Natural killer cell (primary cell): ENCODE results near the gene PTPN9. TPM values are rescaled to one million over a fixed set of nuclear protein-coding genes. Genes with fewer than 3 reads are reported as not detected.

Experiments used
- ATAC-seq, 3 donors: fragments of 150-1000 bp in 2 of 3; fragments of 200-7000 bp in 1 of 3; cut with Tn5 transposase; 1 replicate in 1 of 3; 2 replicates in 2 of 3; pipeline ENCODE4 v1.10.0; 2021; ENCODE audit warnings: mild to moderate bottlenecking in 2 of 3, moderate library complexity in 2 of 3
- DNase-seq, 2 donors: peaks; one replicate each; pipeline versions ENCODE4 v3.0.0 to v3.0.0-alpha.2; 2013 to 2021; ENCODE audit warnings: mixed read lengths in 1 of 2
- H3K27ac ChIP-seq: one replicate; pipeline ENCODE4 v1.5.1; 2013; ENCODE audit warnings: mild to moderate bottlenecking, low read length
- H3K27me3 ChIP-seq: one replicate; pipeline ENCODE4 v1.6.1; 2013; ENCODE audit warnings: low read length; ENCODE audit not compliant: control insufficient read depth, insufficient read depth
- H3K36me3 ChIP-seq: one replicate; pipeline ENCODE4 v1.6.1; 2013; ENCODE audit warnings: low read length; ENCODE audit not compliant: control insufficient read depth, insufficient read depth
- H3K4me1 ChIP-seq: one replicate; pipeline ENCODE4 v1.6.1; 2013; ENCODE audit warnings: low read length; ENCODE audit not compliant: control insufficient read depth, insufficient read depth
- H3K4me3 ChIP-seq: one replicate; pipeline ENCODE4 v1.5.1; 2013; ENCODE audit warnings: low read length
- H3K9me3 ChIP-seq: one replicate; pipeline ENCODE4 v1.6.1; 2013; ENCODE audit warnings: low read length; ENCODE audit not compliant: control insufficient read depth, insufficient read depth
- H3K27ac Mint-ChIP-seq, 2 donors: one replicate each; pipeline ENCODE4 v1.8.0; 2022; ENCODE audit warnings: mild to moderate bottlenecking in 2 of 2, mixed read lengths in 2 of 2, moderate library complexity in 1 of 2
- H3K27me3 Mint-ChIP-seq, 2 donors: one replicate each; pipeline ENCODE4 v1.8.0; 2022; ENCODE audit warnings: low read depth in 2 of 2, mixed read lengths in 2 of 2
- H3K36me3 Mint-ChIP-seq: one replicate; pipeline ENCODE4 v1.8.0; 2022; ENCODE audit warnings: mixed read lengths
- H3K4me1 Mint-ChIP-seq, 2 donors: one replicate each; pipeline ENCODE4 v1.8.0; 2022; ENCODE audit warnings: mixed read lengths in 2 of 2
- H3K4me3 Mint-ChIP-seq: one replicate; pipeline ENCODE4 v1.8.0; 2022; ENCODE audit warnings: mild to moderate bottlenecking, moderate library complexity, mixed read lengths
- H3K9me3 Mint-ChIP-seq, 2 donors: one replicate each; pipeline ENCODE4 v1.8.0; 2022; ENCODE audit warnings: mixed read lengths in 2 of 2
- WGBS: methylation state at CpG from one replicate; pipeline ENCODE4 v1.1.7; 2013; ENCODE audit warnings: missing lambda C conversion rate; ENCODE audit not compliant: insufficient coverage; 5-methylcytosine and 5-hydroxymethylcytosine counted together
- intact Hi-C: fragments of 100-400 bp; cut with micrococcal nuclease; formaldehyde crosslinking; loops from one replicate; pipeline ENCODE4 v1.14.2; 2022
- total RNA-seq, 4 donors: library from RNA; stranded (reverse); fragments of 120-200 nt in 1 of 4; gene quantifications; one replicate each; pipeline versions ENCODE4 v1.2.3 to v1.2.4, GENCODE V29; 2013 to 2022
- TF ChIP-seq, protein P1 (sequence below): fragments of 200-600 bp; IDR thresholded peaks from one replicate; pipeline ENCODE4 v1.8.0; 2022; ENCODE audit warnings: antibody characterized with exemption

The PTPN9 gene
- total RNA-seq, 3 donors from 2014 or later (not counting 1 experiment from before 2014, with no cell fraction given): 28.3 to 33.0 (median 28.9) TPM

GRCh38 chr15:75468913-75469598 lies 110.1 kb downstream of the PTPN9 start:
- Mint-ChIP-seq H3K9me3 (no peaks in the 10 kb centered on the region), H3K27me3 (no peaks in the 10 kb centered on the region), H3K4me3 (no peak overlapping the region), H3K27ac (no peak overlapping the region), H3K4me1 (peaks cover 8 to 17% of the 10 kb centered on the region in 2 donors), H3K36me3 (peaks cover 22% of the 10 kb centered on the region)
- Histone ChIP-seq H3K4me3 (no peak overlapping the region), H3K27ac (no peak overlapping the region), H3K27me3 (no peaks in the 10 kb centered on the region), H3K36me3 (peaks cover 56% of the 10 kb centered on the region), H3K4me1 (no peaks in the 10 kb centered on the region), H3K9me3 (no peaks in the 10 kb centered on the region)
- no peak for ATAC-seq
- TF ChIP-seq, protein P1, sequence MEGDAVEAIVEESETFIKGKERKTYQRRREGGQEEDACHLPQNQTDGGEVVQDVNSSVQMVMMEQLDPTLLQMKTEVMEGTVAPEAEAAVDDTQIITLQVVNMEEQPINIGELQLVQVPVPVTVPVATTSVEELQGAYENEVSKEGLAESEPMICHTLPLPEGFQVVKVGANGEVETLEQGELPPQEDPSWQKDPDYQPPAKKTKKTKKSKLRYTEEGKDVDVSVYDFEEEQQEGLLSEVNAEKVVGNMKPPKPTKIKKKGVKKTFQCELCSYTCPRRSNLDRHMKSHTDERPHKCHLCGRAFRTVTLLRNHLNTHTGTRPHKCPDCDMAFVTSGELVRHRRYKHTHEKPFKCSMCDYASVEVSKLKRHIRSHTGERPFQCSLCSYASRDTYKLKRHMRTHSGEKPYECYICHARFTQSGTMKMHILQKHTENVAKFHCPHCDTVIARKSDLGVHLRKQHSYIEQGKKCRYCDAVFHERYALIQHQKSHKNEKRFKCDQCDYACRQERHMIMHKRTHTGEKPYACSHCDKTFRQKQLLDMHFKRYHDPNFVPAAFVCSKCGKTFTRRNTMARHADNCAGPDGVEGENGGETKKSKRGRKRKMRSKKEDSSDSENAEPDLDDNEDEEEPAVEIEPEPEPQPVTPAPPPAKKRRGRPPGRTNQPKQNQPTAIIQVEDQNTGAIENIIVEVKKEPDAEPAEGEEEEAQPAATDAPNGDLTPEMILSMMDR: no peak
- WGBS: 100% methylated on average over 2 of the region's 2 CpGs
- no peak for DNase-seq
- intact Hi-C loops: no loop called here

GRCh38 chr15:75460646-75461045 lies 118.5 kb downstream of the PTPN9 start:
- H3K27me3 ChIP-seq: no peaks in the 10 kb centered on the region
- Mint-ChIP-seq H3K4me1 (peaks cover 12 to 22% of the 10 kb centered on the region in 2 donors), H3K27ac (no peak overlapping the region), H3K9me3 (no peaks in the 10 kb centered on the region), H3K27me3 (no peaks in the 10 kb centered on the region), H3K4me3 (no peak overlapping the region), H3K36me3 (peaks cover 2% of the 10 kb centered on the region)
- WGBS: 97% methylated on average over 3 of the region's 4 CpGs
- no peaks in the 10 kb centered on the region for H3K9me3 ChIP-seq
- TF ChIP-seq, protein P1: no peak
- intact Hi-C loops: no loop called here
- no peak overlapping the region for H3K27ac ChIP-seq
- H3K36me3 ChIP-seq: no peaks in the 10 kb centered on the region
- H3K4me3 ChIP-seq: no peak overlapping the region
- H3K4me1 ChIP-seq: peaks cover 8% of the 10 kb centered on the region
- ATAC-seq (no peak), DNase-seq (no peak)

GRCh38 chr15:75459581-75459980 lies 119.5 kb downstream of the PTPN9 start:
- H3K4me1 ChIP-seq: peaks cover 8% of the 10 kb centered on the region
- H3K27ac ChIP-seq: no peak overlapping the region
- DNase-seq (no peak), ATAC-seq (no peak)
- no peaks in the 10 kb centered on the region for H3K36me3 Mint-ChIP-seq
- 94% methylated on average over 1 of the region's 1 CpG for WGBS
- no peak overlapping the region for H3K4me3 Mint-ChIP-seq
- no peaks in the 10 kb centered on the region for H3K9me3 ChIP-seq
- intact Hi-C loops: loop anchor here (10.0 kb wide), 2 partner anchors 675 to 845 kb away; partner anchors contain the start of genes CLK3 and CSK
- no peak overlapping the region for H3K27ac Mint-ChIP-seq
- no peaks in the 10 kb centered on the region for H3K36me3 ChIP-seq
- H3K27me3 Mint-ChIP-seq: no peaks in the 10 kb centered on the region
- H3K27me3 ChIP-seq: no peaks in the 10 kb centered on the region
- no peak overlapping the region for H3K4me3 ChIP-seq
- H3K4me1 Mint-ChIP-seq: peaks cover 7 to 15% of the 10 kb centered on the region in 2 donors
- TF ChIP-seq, protein P1: no peak
- no peaks in the 10 kb centered on the region for H3K9me3 Mint-ChIP-seq
